Stimulated activated CD8-positive, alpha-beta memory T cell treated with anti-CD3 and anti-CD28 coated beads, Interleukin-7, amount 100 ng/mL, for 24 hours (primary cell): ENCODE measurements around the gene PEAK1.

Experiments used
- DNase-seq: peaks from one replicate; pipeline ENCODE4 v3.0.0-alpha.2; 2020; ENCODE audit warnings: low read depth

PEAK1 gene

DNA sequence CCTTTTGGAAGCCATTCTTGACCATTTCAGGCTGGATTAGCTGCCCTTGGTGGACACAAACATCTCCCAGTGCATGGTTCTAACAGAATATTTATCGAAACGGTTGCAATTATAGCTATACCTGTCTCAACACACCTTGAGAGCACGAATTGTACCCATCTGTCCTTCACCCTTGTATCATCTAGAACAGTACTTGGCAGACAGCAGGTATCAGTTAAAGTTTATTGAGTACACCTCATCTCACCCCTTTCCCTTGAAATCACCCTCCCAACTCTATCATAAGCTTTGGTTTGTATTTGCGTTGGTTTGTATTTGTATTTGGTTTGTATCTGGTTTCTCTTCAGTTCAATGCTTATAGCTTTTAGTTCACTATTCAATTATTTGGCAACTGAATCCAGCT, 361.4 kb downstream of the PEAK1 start:
- DNase-seq: no peak

DNA sequence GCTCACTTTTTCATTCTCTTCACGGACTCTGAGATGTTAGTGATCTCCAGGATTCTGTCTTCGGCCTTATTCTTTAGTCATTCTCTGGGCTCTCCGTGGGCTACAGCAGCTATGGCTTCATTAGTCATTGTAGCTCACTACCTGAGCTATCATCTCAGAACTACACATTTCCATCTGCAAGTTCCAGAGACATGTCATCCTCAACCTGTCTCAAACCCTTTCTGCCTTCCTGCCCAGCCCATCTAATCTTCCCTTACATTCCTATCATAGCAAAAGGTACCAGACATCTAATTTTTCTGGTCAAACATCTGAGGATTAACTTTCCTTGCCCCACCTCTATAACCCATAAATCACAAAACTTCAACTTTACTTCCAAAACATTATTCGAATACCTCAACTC, 362.2 kb downstream of the PEAK1 start:
- no peak for DNase-seq

DNA sequence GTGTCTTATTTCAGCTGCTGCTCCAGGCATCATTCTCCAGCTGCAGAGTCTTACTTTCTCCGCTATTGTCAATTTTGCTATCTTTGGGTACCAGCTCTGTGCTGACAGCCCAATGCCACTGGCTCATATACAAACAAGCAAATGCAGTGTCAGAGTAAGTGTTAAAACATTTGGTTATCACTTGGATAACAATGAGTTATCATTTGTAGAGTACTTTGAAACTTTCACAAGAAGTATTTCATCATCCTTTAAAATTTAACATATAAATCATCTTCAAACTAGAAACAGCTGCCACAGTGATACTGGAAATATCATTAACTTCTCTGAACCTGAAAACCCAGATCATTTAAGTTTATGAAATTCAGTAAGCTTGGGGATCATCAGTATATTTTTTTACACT, 362.8 kb downstream of the PEAK1 start:
- DNase-seq: no peak

DNA sequence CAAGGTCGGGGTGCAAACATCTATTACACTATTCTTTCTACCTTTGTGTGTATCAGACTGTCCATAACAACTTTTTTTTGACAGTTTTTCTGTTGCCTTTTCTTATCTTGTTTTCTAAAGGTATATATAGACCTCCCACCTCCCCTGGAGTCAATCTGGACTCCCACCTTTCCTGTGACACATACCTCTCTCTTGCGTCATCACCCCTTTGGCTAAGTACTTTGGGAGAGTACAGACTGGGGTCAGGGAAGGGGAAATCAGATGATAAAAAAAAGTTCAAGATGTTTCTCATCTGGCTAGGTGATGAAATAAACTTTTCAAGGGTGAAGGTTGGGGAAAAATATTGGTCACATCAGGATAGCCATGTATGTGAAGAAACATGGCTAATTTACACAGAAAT, 366.2 kb downstream of the PEAK1 start:
- DNase-seq: no peak

DNA sequence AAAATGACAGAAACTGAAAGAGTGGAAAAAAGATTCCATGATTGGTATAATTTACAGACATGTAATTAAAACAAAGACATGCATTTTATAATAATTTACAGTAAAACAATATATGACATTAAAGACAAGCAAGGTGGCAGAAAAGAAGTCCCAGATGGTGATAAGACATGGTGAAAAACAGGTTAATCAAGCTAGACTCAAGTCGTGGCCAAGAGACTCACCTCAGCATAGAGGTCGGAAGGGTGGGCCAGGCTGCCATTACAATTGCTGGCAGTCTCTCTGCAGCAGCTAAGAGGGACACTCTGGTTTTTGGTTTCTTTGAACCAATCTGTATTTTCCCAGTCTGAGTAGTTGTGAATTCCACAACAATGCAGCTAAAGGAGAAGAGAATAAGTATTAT, 367.3 kb downstream of the PEAK1 start:
- no peak for DNase-seq
